ENCODE results near the gene PHC2. TPM values are rescaled to one million over a fixed set of nuclear protein-coding genes. Genes with fewer than 3 reads are reported as not detected.

Gene PHC2
- total RNA-seq, 3 donors from 2014 or later (not counting 1 experiment from before 2014, with no cell fraction given) = 36.6 to 46.6 (median 39.5) TPM

GRCh38 chr1:33438364-33439160 is 7.7 kb upstream of the PHC2 start:
- Mint-ChIP-seq H3K4me3 (no peak overlapping the region), H3K27ac (no peak overlapping the region), H3K36me3 (no peaks in the 10 kb centered on the region), H3K4me1 (no peaks in the 10 kb centered on the region), H3K27me3 (ENCODE audit: low read depth in 2 of 2) (peaks cover 14 to 28% of the 10 kb centered on the region in 2 donors), H3K9me3 (no peaks in the 10 kb centered on the region)
- Histone ChIP-seq H3K27me3 (ENCODE audit: control insufficient read depth, insufficient read depth, low read length) (no peaks in the 10 kb centered on the region), H3K27ac (ENCODE audit: low read length) (no peak overlapping the region), H3K4me3 (ENCODE audit: low read length) (no peak overlapping the region), H3K9me3 (ENCODE audit: control insufficient read depth, insufficient read depth, low read length) (no peaks in the 10 kb centered on the region), H3K36me3 (ENCODE audit: control insufficient read depth, insufficient read depth, low read length) (no peaks in the 10 kb centered on the region), H3K4me1 (ENCODE audit: control insufficient read depth, insufficient read depth, low read length) (no peaks in the 10 kb centered on the region)
- DNase-seq (no peak), ATAC-seq (no peak)
- TF ChIP-seq CTCF (IDR thresholded peaks at IDR 0.05) = no peak
- intact Hi-C loops (cut with micrococcal nuclease) = no loop called here
- WGBS (ENCODE audit: insufficient coverage) = 84% methylated on average over 5 of the region's 6 CpGs

GRCh38 chr1:33436557-33437285 is 5.8 kb upstream of the PHC2 start:
- no peaks in the 10 kb centered on the region for H3K36me3 ChIP-seq (ENCODE audit: control insufficient read depth, insufficient read depth, low read length)
- H3K4me1 Mint-ChIP-seq = no peaks in the 10 kb centered on the region
- intact Hi-C loops (cut with micrococcal nuclease) = no loop called here
- H3K4me1 ChIP-seq (ENCODE audit: control insufficient read depth, insufficient read depth, low read length) = no peaks in the 10 kb centered on the region
- no peak for ATAC-seq
- no peak overlapping the region for H3K4me3 Mint-ChIP-seq
- no peak for TF ChIP-seq CTCF (IDR thresholded peaks at IDR 0.05)
- no peaks in the 10 kb centered on the region for H3K36me3 Mint-ChIP-seq
- no peaks in the 10 kb centered on the region for H3K9me3 ChIP-seq (ENCODE audit: control insufficient read depth, insufficient read depth, low read length)
- peaks cover 13 to 14% of the 10 kb centered on the region in 2 donors for H3K27me3 Mint-ChIP-seq (ENCODE audit: low read depth in 2 of 2)
- H3K4me3 ChIP-seq (ENCODE audit: low read length) = no peak overlapping the region
- H3K9me3 Mint-ChIP-seq = no peaks in the 10 kb centered on the region
- no peak overlapping the region for H3K27ac Mint-ChIP-seq
- H3K27me3 ChIP-seq (ENCODE audit: control insufficient read depth, insufficient read depth, low read length) = no peaks in the 10 kb centered on the region
- H3K27ac ChIP-seq (ENCODE audit: low read length) = no peak overlapping the region
- no peak for DNase-seq
- 73% methylated on average over 3 of the region's 4 CpGs for WGBS (ENCODE audit: insufficient coverage)

DNA sequence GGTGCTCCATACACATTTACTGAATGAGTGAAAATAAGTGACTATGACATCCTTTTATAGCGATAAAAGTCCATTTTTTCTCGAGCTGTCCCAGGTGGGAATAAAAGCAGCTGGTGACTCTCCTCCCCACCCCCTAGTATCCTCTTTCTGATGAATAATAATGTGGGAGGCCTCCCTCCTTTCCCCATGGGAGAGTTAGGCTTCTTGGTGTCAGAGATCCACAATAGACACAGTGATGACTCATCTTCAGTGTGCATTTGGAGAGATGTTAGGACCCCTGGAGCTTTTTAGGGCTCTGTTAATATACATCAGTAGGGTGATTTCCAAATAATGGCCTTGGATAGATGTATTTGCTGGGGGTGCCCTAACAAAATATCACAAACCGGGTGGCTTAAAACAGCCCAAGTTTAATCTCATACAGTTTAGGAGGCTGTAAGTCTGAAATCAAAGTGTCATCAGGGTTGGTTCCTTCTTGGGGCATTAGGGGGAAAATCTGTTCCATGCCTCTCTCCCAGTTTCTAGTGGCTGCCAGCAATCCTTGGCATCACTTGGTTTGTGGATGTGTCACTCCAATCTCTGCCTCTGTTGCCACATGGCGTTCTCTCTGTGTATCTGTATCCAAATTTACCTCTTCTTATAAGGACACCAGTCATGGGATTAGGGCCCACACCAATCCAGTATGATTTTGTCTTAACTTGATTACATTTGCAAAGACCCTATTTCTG is 4.4 kb upstream of the PHC2 start:
- no peaks in the 10 kb centered on the region for H3K27me3 ChIP-seq (ENCODE audit: control insufficient read depth, insufficient read depth, low read length)
- no peak for TF ChIP-seq CTCF (IDR thresholded peaks at IDR 0.05)
- Mint-ChIP-seq H3K27me3 (ENCODE audit: low read depth in 2 of 2) (peaks cover 0 to 5% of the 10 kb centered on the region in 2 donors), H3K27ac (no peak overlapping the region), H3K9me3 (no peaks in the 10 kb centered on the region), H3K4me3 (no peak overlapping the region), H3K36me3 (no peaks in the 10 kb centered on the region), H3K4me1 (no peaks in the 10 kb centered on the region)
- H3K4me3 ChIP-seq (ENCODE audit: low read length) = no peak overlapping the region
- no peak for ATAC-seq
- intact Hi-C loops (cut with micrococcal nuclease) = no loop called here
- H3K27ac ChIP-seq (ENCODE audit: low read length) = no peak overlapping the region
- DNase-seq = no peak
- peaks cover 5% of the 10 kb centered on the region for H3K4me1 ChIP-seq (ENCODE audit: control insufficient read depth, insufficient read depth, low read length)
- no peaks in the 10 kb centered on the region for H3K9me3 ChIP-seq (ENCODE audit: control insufficient read depth, insufficient read depth, low read length)
- no peaks in the 10 kb centered on the region for H3K36me3 ChIP-seq (ENCODE audit: control insufficient read depth, insufficient read depth, low read length)
- WGBS (ENCODE audit: insufficient coverage) = 86% methylated on average over 2 of the region's 4 CpGs

Data from natural killer cell (primary cell).